ENCODE data around the gene DDX59. TPM values are rescaled to one million over a fixed set of nuclear protein-coding genes. Genes with fewer than 3 reads are reported as not detected.

DDX59 gene
- total and polyA plus RNA-seq, 2 experiments from 2014 or later, result 13.6 to 19.9 TPM

GRCh38 chr1:200706111-200706814, 36.6 kb upstream of the DDX59 start:
- 76% methylated on average over 4 of the region's 4 CpGs for WGBS (ENCODE audit: low lambda C conversion rate, missing lambda C conversion rate)
- Histone ChIP-seq H3K79me2 (no peaks in the 10 kb centered on the region), H3K4me2 (no peak overlapping the region), H3K27ac (no peak overlapping the region), H2AFZ (peak overlapping the region; percentile 26), H3K4me1 (ENCODE audit: insufficient read depth) (no peaks in the 10 kb centered on the region), H4K20me1 (ENCODE audit: insufficient read depth, poor library complexity, severe bottlenecking) (no peaks in the 10 kb centered on the region), H3K36me3 (replicated peaks; ENCODE audit: insufficient read depth, low read depth) (no peaks in the 10 kb centered on the region), H3K9me3 (ENCODE audit: low read depth) (no peaks in the 10 kb centered on the region), H3K4me3 (no peak overlapping the region), H3K9me2 (replicated peaks; ENCODE audit: insufficient read depth) (no peaks in the 10 kb centered on the region), H3K27me3 (no peaks in the 10 kb centered on the region)
- no peak for TF ChIP-seq CTCF (IDR thresholded peaks at IDR 0.05; ENCODE audit: poor library complexity)
- TF ChIP-seq EZH2 (IDR thresholded peaks at IDR 0.05; ENCODE audit: borderline replicate concordance), result no peak
- no peak for TF ChIP-seq EZH2phosphoT487 (IDR thresholded peaks at IDR 0.05; ENCODE audit: low read depth, severe bottlenecking, unreplicated experiment)
- no peak for DNase-seq (ENCODE audit: low spot score)

GRCh38 chr1:200704986-200705500, 35.3 kb upstream of the DDX59 start:
- WGBS (ENCODE audit: low lambda C conversion rate, missing lambda C conversion rate), result 87% methylated on average over 3 of the region's 3 CpGs
- Histone ChIP-seq H3K36me3 (replicated peaks; ENCODE audit: insufficient read depth, low read depth) (no peaks in the 10 kb centered on the region), H3K27me3 (no peaks in the 10 kb centered on the region), H3K4me2 (no peak overlapping the region), H3K4me1 (ENCODE audit: insufficient read depth) (no peaks in the 10 kb centered on the region), H3K27ac (no peak overlapping the region), H2AFZ (no peak overlapping the region), H4K20me1 (ENCODE audit: insufficient read depth, poor library complexity, severe bottlenecking) (no peaks in the 10 kb centered on the region), H3K4me3 (no peak overlapping the region), H3K79me2 (no peaks in the 10 kb centered on the region), H3K9me2 (replicated peaks; ENCODE audit: insufficient read depth) (no peaks in the 10 kb centered on the region), H3K9me3 (ENCODE audit: low read depth) (no peaks in the 10 kb centered on the region)
- TF ChIP-seq CTCF (IDR thresholded peaks at IDR 0.05; ENCODE audit: poor library complexity), result no peak
- no peak for TF ChIP-seq EZH2phosphoT487 (IDR thresholded peaks at IDR 0.05; ENCODE audit: low read depth, severe bottlenecking, unreplicated experiment)
- no peak for TF ChIP-seq EZH2 (IDR thresholded peaks at IDR 0.05; ENCODE audit: borderline replicate concordance)
- no peak for DNase-seq (ENCODE audit: low spot score)

GRCh38 chr1:200699871-200700270, 30.2 kb upstream of the DDX59 start:
- no peaks in the 10 kb centered on the region for H3K9me2 ChIP-seq (replicated peaks; ENCODE audit: insufficient read depth)
- TF ChIP-seq EZH2 (IDR thresholded peaks at IDR 0.05; ENCODE audit: borderline replicate concordance) (no peak), EZH2phosphoT487 (IDR thresholded peaks at IDR 0.05; ENCODE audit: low read depth, severe bottlenecking, unreplicated experiment) (no peak), CTCF (IDR thresholded peaks at IDR 0.05; ENCODE audit: poor library complexity) (no peak)
- no peaks in the 10 kb centered on the region for H4K20me1 ChIP-seq (ENCODE audit: insufficient read depth, poor library complexity, severe bottlenecking)
- H2AFZ ChIP-seq, result no peak overlapping the region
- DNase-seq (ENCODE audit: low spot score), result peak; percentile 64
- no peak overlapping the region for H3K4me2 ChIP-seq
- WGBS (ENCODE audit: low lambda C conversion rate, missing lambda C conversion rate), result 30% methylated on average over 1 of the region's 1 CpG
- no peaks in the 10 kb centered on the region for H3K4me1 ChIP-seq (ENCODE audit: insufficient read depth)
- no peaks in the 10 kb centered on the region for H3K36me3 ChIP-seq (replicated peaks; ENCODE audit: insufficient read depth, low read depth)
- H3K27me3 ChIP-seq, result no peaks in the 10 kb centered on the region
- no peaks in the 10 kb centered on the region for H3K9me3 ChIP-seq (ENCODE audit: low read depth)
- no peak overlapping the region for H3K27ac ChIP-seq
- H3K4me3 ChIP-seq, result no peak overlapping the region
- H3K79me2 ChIP-seq, result no peaks in the 10 kb centered on the region
